Sigmoid colon (tissue), 4 donors: ENCODE data around the gene CYP11A1.

ENCODE experiments used
- EP300 ChIP-seq, 4 donors: sonication (generic); formaldehyde crosslinking; IDR thresholded peaks; one replicate each; pipeline ENCODE4 v1.6.1; 2017; ENCODE audit warnings: antibody characterized with exemption in 4 of 4
- POLR2A ChIP-seq, 2 donors: fragments of 450-650 bp; IDR thresholded peaks; one replicate each; pipeline ENCODE4 v1.6.1; 2016; ENCODE audit warnings: antibody characterized with exemption in 2 of 2, mild to moderate bottlenecking in 2 of 2, moderate library complexity in 2 of 2
- POLR2AphosphoS5 ChIP-seq, 4 donors: sonication (generic); formaldehyde crosslinking; IDR thresholded peaks; one replicate each; pipeline ENCODE4 v1.6.1; 2017; ENCODE audit warnings: antibody characterized with exemption in 4 of 4
- TF ChIP-seq, protein P1 (sequence below), 4 experiments: fragments of 450-650 bp in 3 of 4; fragments of 200-600 bp in 1 of 4; IDR thresholded peaks; one replicate each; pipeline ENCODE4 v1.5.1; 2016 to 2019; ENCODE audit warnings: antibody characterized with exemption in 4 of 4, mild to moderate bottlenecking in 3 of 4, moderate library complexity in 2 of 4

GRCh38 chr15:74349241-74349778 is 18.1 kb downstream of the CYP11A1 start:
- TF ChIP-seq, protein P1, sequence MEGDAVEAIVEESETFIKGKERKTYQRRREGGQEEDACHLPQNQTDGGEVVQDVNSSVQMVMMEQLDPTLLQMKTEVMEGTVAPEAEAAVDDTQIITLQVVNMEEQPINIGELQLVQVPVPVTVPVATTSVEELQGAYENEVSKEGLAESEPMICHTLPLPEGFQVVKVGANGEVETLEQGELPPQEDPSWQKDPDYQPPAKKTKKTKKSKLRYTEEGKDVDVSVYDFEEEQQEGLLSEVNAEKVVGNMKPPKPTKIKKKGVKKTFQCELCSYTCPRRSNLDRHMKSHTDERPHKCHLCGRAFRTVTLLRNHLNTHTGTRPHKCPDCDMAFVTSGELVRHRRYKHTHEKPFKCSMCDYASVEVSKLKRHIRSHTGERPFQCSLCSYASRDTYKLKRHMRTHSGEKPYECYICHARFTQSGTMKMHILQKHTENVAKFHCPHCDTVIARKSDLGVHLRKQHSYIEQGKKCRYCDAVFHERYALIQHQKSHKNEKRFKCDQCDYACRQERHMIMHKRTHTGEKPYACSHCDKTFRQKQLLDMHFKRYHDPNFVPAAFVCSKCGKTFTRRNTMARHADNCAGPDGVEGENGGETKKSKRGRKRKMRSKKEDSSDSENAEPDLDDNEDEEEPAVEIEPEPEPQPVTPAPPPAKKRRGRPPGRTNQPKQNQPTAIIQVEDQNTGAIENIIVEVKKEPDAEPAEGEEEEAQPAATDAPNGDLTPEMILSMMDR (IDR thresholded peaks at IDR 0.05) = no peak
- TF ChIP-seq POLR2A (IDR thresholded peaks at IDR 0.05) (no peak), POLR2AphosphoS5 (IDR thresholded peaks at IDR 0.05) (no peak), EP300 (IDR thresholded peaks at IDR 0.05) (no peak)
